HepG2 (cell line): Measurements from ENCODE around the gene ARMH1. TPM values are rescaled to one million over a fixed set of nuclear protein-coding genes. Genes with fewer than 3 reads are reported as not detected.
A peak's percentile ranks its signal among the peaks of the same experiment; 100 is the strongest.

ENCODE experiments used
- HDAC2 ChIP-seq: sonication (generic); formaldehyde crosslinking; IDR thresholded peaks from 2 replicates; pipeline ENCODE4 v1.4.0; 2020; ENCODE audit warnings: missing genetic modification reagents
- MTF2 ChIP-seq: sonication (generic); formaldehyde crosslinking; IDR thresholded peaks from 2 replicates; pipeline ENCODE4 v1.5.0; 2020; ENCODE audit warnings: missing genetic modification reagents, borderline replicate concordance
- RXRB ChIP-seq: IDR thresholded peaks from 2 replicates; pipeline ENCODE4 v1.6.1; 2016; ENCODE audit warnings: borderline replicate concordance, missing genetic modification reagents, missing compliant biosample characterization
- SMARCE1 ChIP-seq: fragments of 450-650 bp; IDR thresholded peaks from 2 replicates; pipeline ENCODE4 v1.6.1; 2017; ENCODE audit warnings: borderline replicate concordance
- TEAD3 ChIP-seq: optimal IDR thresholded peaks from 2 replicates; pipeline ENCODE3; 2016; ENCODE audit warnings: borderline replicate concordance
- ZNF33B ChIP-seq: sonication (generic); formaldehyde crosslinking; IDR thresholded peaks from 2 replicates; pipeline ENCODE4 v1.5.1; 2020; ENCODE audit warnings: mild to moderate bottlenecking, missing genetic modification reagents
- ZNF646 ChIP-seq: sonication (generic); formaldehyde crosslinking; IDR thresholded peaks from 2 replicates; pipeline ENCODE4 v1.9.0; 2021; ENCODE audit warnings: mild to moderate bottlenecking, missing genetic modification reagents
- ZNF660 ChIP-seq: sonication (generic); formaldehyde crosslinking; IDR thresholded peaks from 2 replicates; pipeline ENCODE4 v1.5.1; 2020; ENCODE audit warnings: mild to moderate bottlenecking, low read depth, missing genetic modification reagents, borderline replicate concordance
- ZSCAN22 ChIP-seq: sonication (generic); formaldehyde crosslinking; IDR thresholded peaks from 2 replicates; pipeline ENCODE4 v1.4.0; 2020; ENCODE audit warnings: mild to moderate bottlenecking, missing genetic modification reagents
- polyA plus RNA-seq, 8 experiments: library from polyadenylated mRNA; depleted of rRNA in 3 of 8; stranded (reverse) in 7 of 8; unstranded in 1 of 8; fragments of >200 nt; fragmentation: Illumina TruSeq in 4 of 8; extraction: Trizol in 4 of 8; gene quantifications; 2 replicates each; pipeline versions ENCODE4 v1.2.1 to v1.2.3, GENCODE V29; 2011 to 2016; ENCODE audit warnings: low read depth in 4 of 8, missing spikeins in 1 of 8, mixed read lengths in 1 of 8; ENCODE audit not compliant: insufficient read depth in 1 of 8
- total RNA-seq, 5 experiments: library from RNA; depleted of rRNA; stranded (reverse); fragments of >200 nt; fragmentation: Illumina TruSeq; extraction: Trizol; gene quantifications; 2 replicates each; pipeline ENCODE4 v1.2.3, GENCODE V29; 2016; ENCODE audit warnings: low read depth in 1 of 5
- TF ChIP-seq, protein P1 (sequence below): sonication (generic); formaldehyde crosslinking; IDR thresholded peaks from 2 replicates; pipeline ENCODE4 v1.5.1; 2020; ENCODE audit warnings: missing genetic modification reagents, mild to moderate bottlenecking, borderline replicate concordance
- TF ChIP-seq, protein P2 (sequence below): sonication (generic); formaldehyde crosslinking; IDR thresholded peaks from 2 replicates; pipeline ENCODE4 v1.4.0; 2020; ENCODE audit warnings: mild to moderate bottlenecking, missing genetic modification reagents
- TF ChIP-seq, protein P3 (sequence below): sonication (generic); formaldehyde crosslinking; IDR thresholded peaks from 2 replicates; pipeline ENCODE4 v1.4.0; 2020; ENCODE audit warnings: missing genetic modification reagents, borderline replicate concordance

The ARMH1 gene
- total and polyA plus RNA-seq, 2 of the 13 experiments (the other 11 are each of a cell fraction or from before 2014, with no cell fraction given) = 0.69 TPM; not detected in 1

DNA sequence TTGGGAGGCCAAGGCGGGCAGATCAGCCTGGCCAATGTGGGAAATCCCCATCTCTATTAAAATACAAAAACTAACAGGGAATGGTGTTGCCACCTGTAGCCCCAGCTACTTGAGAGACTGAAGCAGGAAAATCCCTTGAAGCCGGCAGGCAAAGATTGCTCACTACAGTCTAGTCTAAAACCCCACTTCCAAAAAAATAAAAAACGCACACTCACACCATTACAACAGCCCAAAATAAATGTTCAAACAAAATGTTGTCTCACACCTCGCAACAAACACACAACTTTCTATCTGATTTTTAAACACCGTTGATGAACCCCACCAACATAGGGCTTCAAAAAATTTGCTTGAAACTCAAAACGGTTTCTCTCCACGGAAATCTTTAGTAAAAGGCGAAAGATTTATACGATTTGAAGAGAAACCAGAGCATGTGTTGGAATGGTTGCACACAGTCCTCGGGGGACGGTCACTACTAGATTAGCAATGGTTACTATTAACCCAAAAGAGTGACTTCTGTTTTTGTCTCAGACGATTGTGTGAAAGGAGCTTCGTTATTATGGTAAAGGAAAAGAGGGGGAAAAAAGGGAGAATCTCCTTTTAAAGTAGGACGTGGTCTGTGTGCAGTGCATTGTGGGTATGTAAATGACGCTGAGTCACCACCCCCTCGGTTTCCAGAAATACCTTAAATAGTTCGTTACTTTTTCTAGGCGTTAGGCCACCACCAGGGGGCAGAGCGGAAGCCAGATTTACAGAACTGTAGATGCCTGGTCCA is 56.4 kb downstream of the ARMH1 start, which contains the start of gene RNU5D-1 (continued):
- TF ChIP-seq, protein P1, sequence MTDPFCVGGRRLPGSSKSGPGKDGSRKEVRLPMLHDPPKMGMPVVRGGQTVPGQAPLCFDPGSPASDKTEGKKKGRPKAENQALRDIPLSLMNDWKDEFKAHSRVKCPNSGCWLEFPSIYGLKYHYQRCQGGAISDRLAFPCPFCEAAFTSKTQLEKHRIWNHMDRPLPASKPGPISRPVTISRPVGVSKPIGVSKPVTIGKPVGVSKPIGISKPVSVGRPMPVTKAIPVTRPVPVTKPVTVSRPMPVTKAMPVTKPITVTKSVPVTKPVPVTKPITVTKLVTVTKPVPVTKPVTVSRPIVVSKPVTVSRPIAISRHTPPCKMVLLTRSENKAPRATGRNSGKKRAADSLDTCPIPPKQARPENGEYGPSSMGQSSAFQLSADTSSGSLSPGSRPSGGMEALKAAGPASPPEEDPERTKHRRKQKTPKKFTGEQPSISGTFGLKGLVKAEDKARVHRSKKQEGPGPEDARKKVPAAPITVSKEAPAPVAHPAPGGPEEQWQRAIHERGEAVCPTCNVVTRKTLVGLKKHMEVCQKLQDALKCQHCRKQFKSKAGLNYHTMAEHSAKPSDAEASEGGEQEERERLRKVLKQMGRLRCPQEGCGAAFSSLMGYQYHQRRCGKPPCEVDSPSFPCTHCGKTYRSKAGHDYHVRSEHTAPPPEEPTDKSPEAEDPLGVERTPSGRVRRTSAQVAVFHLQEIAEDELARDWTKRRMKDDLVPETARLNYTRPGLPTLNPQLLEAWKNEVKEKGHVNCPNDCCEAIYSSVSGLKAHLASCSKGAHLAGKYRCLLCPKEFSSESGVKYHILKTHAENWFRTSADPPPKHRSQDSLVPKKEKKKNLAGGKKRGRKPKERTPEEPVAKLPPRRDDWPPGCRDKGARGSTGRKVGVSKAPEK (CRISPR knock-in tag) = 0 out of 2 replicates have a peak, but pooled peaks have one; percentile 72
- TF ChIP-seq MTF2 (CRISPR knock-in tag) (no peak), SMARCE1 (no peak), RXRB (CRISPR knock-in tag) (peak; percentile 67), ZNF646 (peak; percentile 57; the same call in 1 of the 2 replicates), ZNF33B (CRISPR knock-in tag) (no peak), ZSCAN22 (CRISPR knock-in tag) (no peak), TEAD3 (CRISPR knock-in tag) (peak; percentile 94), ZNF660 (CRISPR knock-in tag) (no peak), HDAC2 (CRISPR knock-in tag) (no peak; the same call in 1 of the 2 replicates)
- TF ChIP-seq, protein P2, sequence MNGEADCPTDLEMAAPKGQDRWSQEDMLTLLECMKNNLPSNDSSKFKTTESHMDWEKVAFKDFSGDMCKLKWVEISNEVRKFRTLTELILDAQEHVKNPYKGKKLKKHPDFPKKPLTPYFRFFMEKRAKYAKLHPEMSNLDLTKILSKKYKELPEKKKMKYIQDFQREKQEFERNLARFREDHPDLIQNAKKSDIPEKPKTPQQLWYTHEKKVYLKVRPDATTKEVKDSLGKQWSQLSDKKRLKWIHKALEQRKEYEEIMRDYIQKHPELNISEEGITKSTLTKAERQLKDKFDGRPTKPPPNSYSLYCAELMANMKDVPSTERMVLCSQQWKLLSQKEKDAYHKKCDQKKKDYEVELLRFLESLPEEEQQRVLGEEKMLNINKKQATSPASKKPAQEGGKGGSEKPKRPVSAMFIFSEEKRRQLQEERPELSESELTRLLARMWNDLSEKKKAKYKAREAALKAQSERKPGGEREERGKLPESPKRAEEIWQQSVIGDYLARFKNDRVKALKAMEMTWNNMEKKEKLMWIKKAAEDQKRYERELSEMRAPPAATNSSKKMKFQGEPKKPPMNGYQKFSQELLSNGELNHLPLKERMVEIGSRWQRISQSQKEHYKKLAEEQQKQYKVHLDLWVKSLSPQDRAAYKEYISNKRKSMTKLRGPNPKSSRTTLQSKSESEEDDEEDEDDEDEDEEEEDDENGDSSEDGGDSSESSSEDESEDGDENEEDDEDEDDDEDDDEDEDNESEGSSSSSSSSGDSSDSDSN = no peak; the same call in 1 of the 2 replicates
- TF ChIP-seq, protein P3, sequence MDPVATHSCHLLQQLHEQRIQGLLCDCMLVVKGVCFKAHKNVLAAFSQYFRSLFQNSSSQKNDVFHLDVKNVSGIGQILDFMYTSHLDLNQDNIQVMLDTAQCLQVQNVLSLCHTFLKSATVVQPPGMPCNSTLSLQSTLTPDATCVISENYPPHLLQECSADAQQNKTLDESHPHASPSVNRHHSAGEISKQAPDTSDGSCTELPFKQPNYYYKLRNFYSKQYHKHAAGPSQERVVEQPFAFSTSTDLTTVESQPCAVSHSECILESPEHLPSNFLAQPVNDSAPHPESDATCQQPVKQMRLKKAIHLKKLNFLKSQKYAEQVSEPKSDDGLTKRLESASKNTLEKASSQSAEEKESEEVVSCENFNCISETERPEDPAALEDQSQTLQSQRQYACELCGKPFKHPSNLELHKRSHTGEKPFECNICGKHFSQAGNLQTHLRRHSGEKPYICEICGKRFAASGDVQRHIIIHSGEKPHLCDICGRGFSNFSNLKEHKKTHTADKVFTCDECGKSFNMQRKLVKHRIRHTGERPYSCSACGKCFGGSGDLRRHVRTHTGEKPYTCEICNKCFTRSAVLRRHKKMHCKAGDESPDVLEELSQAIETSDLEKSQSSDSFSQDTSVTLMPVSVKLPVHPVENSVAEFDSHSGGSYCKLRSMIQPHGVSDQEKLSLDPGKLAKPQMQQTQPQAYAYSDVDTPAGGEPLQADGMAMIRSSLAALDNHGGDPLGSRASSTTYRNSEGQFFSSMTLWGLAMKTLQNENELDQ (CRISPR knock-in tag) = no peak
